SH-SY5Y (cell line): ENCODE results near the gene RELT.

ENCODE experiments used
- GATA2 ChIP-seq: IDR thresholded peaks from 2 replicates; pipeline ENCODE4 v1.6.1; 2011; ENCODE audit warnings: mild to moderate bottlenecking, low read depth, low read length
- GATA3 ChIP-seq: IDR thresholded peaks from 2 replicates; pipeline ENCODE4 v1.6.1; 2011; ENCODE audit warnings: low read depth, mild to moderate bottlenecking, low read length, moderate library complexity

DNA sequence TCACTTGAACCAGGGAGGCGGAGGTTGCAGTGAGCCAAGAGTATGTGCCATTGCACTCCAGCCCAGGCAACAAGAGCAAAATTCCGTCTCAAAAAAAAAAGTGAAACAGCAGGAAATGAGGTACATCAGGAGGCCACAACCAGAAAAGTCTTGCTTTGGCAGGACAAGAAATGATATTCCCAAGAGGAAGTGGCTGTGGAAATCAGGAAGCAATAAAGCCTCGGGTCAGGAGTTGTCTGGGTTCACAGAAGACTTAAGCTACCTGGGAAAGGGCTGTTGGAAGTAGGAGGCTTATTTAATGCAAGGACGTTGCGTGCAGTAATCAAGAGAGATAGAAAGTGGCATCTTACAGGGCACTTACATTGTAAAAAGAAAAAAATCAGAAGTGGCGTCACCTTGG lies 9.2 kb upstream of the RELT start:
- TF ChIP-seq GATA2, result no peak
- no peak for TF ChIP-seq GATA3
